Pancreas (tissue), 10 donors: Measurements from ENCODE around the gene ARMS2. TPM values are rescaled to one million over a fixed set of nuclear protein-coding genes. Genes with fewer than 3 reads are reported as not detected.

ENCODE experiments used
- ATAC-seq, 4 donors: fragments of 200-7000 bp; cut with Tn5 transposase; one replicate each; pipeline versions ENCODE4 v1.8.0 to v1.9.1; 2020; ENCODE audit warnings: mild to moderate bottlenecking in 4 of 4, moderate library complexity in 4 of 4
- DNase-seq, 6 donors: peaks; one replicate each; pipeline ENCODE4 v3.0.0-alpha.2; 2020
- FAIRE-seq: peaks from 2 replicates; lab custom pipeline; 2012; peaks lifted over from hg19 to GRCh38; lab: Jason Lieb, UNC
- H3K27ac ChIP-seq, 4 donors: fragments of 200-600 bp; sonication (generic); 1 replicate in 3 of 4; 2 replicates in 1 of 4; pipeline versions ENCODE4 v1.5.0 to v1.8.0; 2020
- H3K27me3 ChIP-seq, 4 donors: fragments of 200-600 bp; one replicate each; pipeline ENCODE4 v1.8.0; 2021
- H3K36me3 ChIP-seq, 3 donors: fragments of 200-600 bp; sonication (generic) in 1 of 3; one replicate each; pipeline versions ENCODE4 v1.5.0 to v1.8.0; 2020 to 2021
- H3K4me1 ChIP-seq, 3 donors: fragments of 200-600 bp; one replicate each; pipeline ENCODE4 v1.8.0; 2021
- H3K4me3 ChIP-seq, 4 donors: fragments of 200-600 bp; sonication (generic) in 2 of 4; one replicate each; pipeline versions ENCODE4 v1.5.0 to v1.8.0; 2020 to 2021
- H3K9me3 ChIP-seq, 4 donors: fragments of 200-600 bp; one replicate each; pipeline ENCODE4 v1.8.0; 2021
- CTCF ChIP-seq, 4 donors: fragments of 200-600 bp; sonication (generic) in 3 of 4; IDR thresholded peaks; one replicate each; pipeline versions ENCODE4 v1.5.0 to v1.8.0; 2021; ENCODE audit warnings: antibody characterized with exemption in 4 of 4
- WGBS, 2 donors: extraction: QIAGEN DNeasy Blood & Tissue Kit; methylation state at CpG; one replicate each; pipeline ENCODE4 v1.1.7; 2013; 5-methylcytosine and 5-hydroxymethylcytosine counted together
- intact Hi-C, 3 donors: fragments of 100-400 bp; cut with DNase I; formaldehyde crosslinking; loops; one replicate each; pipeline versions ENCODE4 v1.11.1 to v1.14.2; 2022
- polyA plus RNA-seq, 2 donors: library from polyadenylated mRNA; stranded (reverse); fragments of 200-250 nt; gene quantifications; one replicate each; pipeline ENCODE4 v1.2.3, GENCODE V29; 2013
- total RNA-seq, 6 donors: library from RNA; stranded (reverse); fragmentation: NEBNext Ultra II Directional in 4 of 6; extraction: Animal tissue kit (Norgen Biotek cat#: 25700) in 4 of 6; gene quantifications; one replicate each; pipeline versions ENCODE4 v1.2.1 to v1.2.4, GENCODE V29; 2021 to 2023
- donor health status: healthy with polysubstance abuse.
- donor health status: DM: no; HTN: no; CAD: no; lungs with moderate emphysema.
- donor health status: DM: no; HTN: no; CAD: no.
- donor health status: control.
- donor health status: control.
- donor health status: Bipolar disorder and iron deficiency.
- donor health status: DM: yes; HTN: yes; CAD: no.
- donor health status: DM: no; HTN: no; CAD: no.
- donor health status: DM: no; HTN: no; CAD: no.
- donor health status: DM: yes; HTN: yes; CAD: no.

The ARMS2 gene
- total and polyA plus RNA-seq, 8 donors = not detected

GRCh38 chr10:122494173-122494820 lies 39.8 kb downstream of the ARMS2 start:
- Histone ChIP-seq H3K4me1 (no peaks in the 10 kb centered on the region), H3K27me3 (no peaks in the 10 kb centered on the region), H3K9me3 (no peaks in the 10 kb centered on the region), H3K27ac (no peak overlapping the region), H3K4me3 (no peak overlapping the region), H3K36me3 (no peaks in the 10 kb centered on the region)
- ATAC-seq = no peak
- 88% methylated on average over 20 of the region's 20 CpGs for WGBS, 2 donors
- FAIRE-seq = no peak
- intact Hi-C loops = no loop called here
- TF ChIP-seq CTCF (IDR thresholded peaks at IDR 0.05) = no peak
- DNase-seq = peak in 1 of 6 donors; percentile 43

GRCh38 chr10:122494833-122495232 lies 40.4 kb downstream of the ARMS2 start:
- Histone ChIP-seq H3K27ac (no peak overlapping the region), H3K4me3 (no peak overlapping the region), H3K27me3 (no peaks in the 10 kb centered on the region), H3K4me1 (no peaks in the 10 kb centered on the region), H3K36me3 (no peaks in the 10 kb centered on the region), H3K9me3 (no peaks in the 10 kb centered on the region)
- DNase-seq (peak in 1 of 6 donors; percentile 43), FAIRE-seq (no peak), ATAC-seq (peak in 3 of 4 donors; percentile 23 to 48 (median 37))
- intact Hi-C loops = no loop called here
- WGBS, 2 donors = 93 to 94% methylated on average over 14 of the region's 14 CpGs
- no peak for TF ChIP-seq CTCF (IDR thresholded peaks at IDR 0.05)

- peak in 1 of 6 donors; percentile 31 for DNase-seq
- no peak overlapping the region for H3K27ac ChIP-seq
- H3K4me3 ChIP-seq = no peak overlapping the region
- 49 to 57% methylated on average over 12 of the region's 12 CpGs for WGBS, 2 donors
- TF ChIP-seq CTCF (IDR thresholded peaks at IDR 0.05) = no peak
- no peaks in the 10 kb centered on the region for H3K36me3 ChIP-seq
- no peaks in the 10 kb centered on the region for H3K9me3 ChIP-seq
- peak in 1 of 4 donors; percentile 43 for ATAC-seq
- no peaks in the 10 kb centered on the region for H3K4me1 ChIP-seq
- no peaks in the 10 kb centered on the region for H3K27me3 ChIP-seq
- intact Hi-C loops = no loop called here
- FAIRE-seq = no peak
Measured at GRCh38 chr10:122495406-122496340, 41.2 kb downstream of the ARMS2 start.

GRCh38 chr10:122497241-122497640 lies 42.8 kb downstream of the ARMS2 start:
- no peak for ATAC-seq
- no peaks in the 10 kb centered on the region for H3K4me1 ChIP-seq
- intact Hi-C loops = no loop called here

More at GRCh38 chr10:122497241-122497640, 42.8 kb downstream of the ARMS2 start:
- Histone ChIP-seq H3K36me3 (no peaks in the 10 kb centered on the region), H3K27ac (no peak overlapping the region), H3K9me3 (no peaks in the 10 kb centered on the region), H3K27me3 (no peaks in the 10 kb centered on the region), H3K4me3 (no peak overlapping the region)
- no peak for TF ChIP-seq CTCF (IDR thresholded peaks at IDR 0.05)
- WGBS, 2 donors = 97% methylated on average over 2 of the region's 2 CpGs
- FAIRE-seq = no peak
- peak in 1 of 6 donors; percentile 13 for DNase-seq
